GM23338 (cell line): Measurements from ENCODE around the gene ZSCAN23. TPM values are rescaled to one million over a fixed set of nuclear protein-coding genes. Genes with fewer than 3 reads are reported as not detected.

ENCODE experiments used
- ATAC-seq: fragments of 200-7000 bp; cut with Tn5 transposase; 3 replicates; pipeline ENCODE4 v1.9.1; 2020
- DNase-seq: peaks from one replicate; pipeline ENCODE4 v3.0.0-alpha.2; 2015; ENCODE audit warnings: low spot score
- H2AFZ ChIP-seq: fragments of 200-600 bp; sonication (generic); 2 replicates; pipeline ENCODE4 v1.8.0; 2016; ENCODE audit warnings: antibody characterized with exemption, mild to moderate bottlenecking, moderate library complexity
- H3F3A ChIP-seq: fragments of 200-600 bp; sonication (generic); replicated peaks from 2 replicates; pipeline ENCODE4 v1.8.0; 2017; ENCODE audit warnings: antibody characterized with exemption, mixed run types, low read depth
- H3K27ac ChIP-seq: fragments of 200-600 bp; sonication (generic); 2 replicates; pipeline ENCODE4 v1.6.1; 2016; ENCODE audit warnings: low read depth
- H3K27me3 ChIP-seq: fragments of 200-600 bp; sonication (generic); 2 replicates; pipeline ENCODE4 v1.8.0; 2016; ENCODE audit warnings: mild to moderate bottlenecking, mixed run types, moderate library complexity; ENCODE audit not compliant: insufficient read depth
- H3K36me3 ChIP-seq: fragments of 200-600 bp; sonication (generic); 2 replicates; pipeline ENCODE4 v1.8.0; 2016; ENCODE audit warnings: mild to moderate bottlenecking; ENCODE audit not compliant: insufficient read depth
- H3K4me1 ChIP-seq: fragments of 200-600 bp; sonication (generic); 2 replicates; pipeline ENCODE4 v1.8.0; 2016; ENCODE audit warnings: mild to moderate bottlenecking, moderate library complexity; ENCODE audit not compliant: insufficient read depth
- H3K4me2 ChIP-seq: fragments of 200-600 bp; sonication (generic); 2 replicates; pipeline ENCODE4 v1.7.1; 2017; ENCODE audit warnings: mixed run types
- H3K4me3 ChIP-seq: fragments of 200-600 bp; sonication (generic); 2 replicates; pipeline ENCODE4 v1.6.1; 2016; ENCODE audit warnings: mixed run types
- H3K79me2 ChIP-seq: fragments of 200-600 bp; sonication (generic); replicated peaks from 2 replicates; pipeline ENCODE4 v1.8.0; 2017; ENCODE audit warnings: mild to moderate bottlenecking; ENCODE audit not compliant: insufficient read depth
- H3K9me2 ChIP-seq: fragments of 200-600 bp; sonication (generic); 2 replicates; pipeline ENCODE4 v1.8.0; 2017; ENCODE audit not compliant: insufficient read depth
- H4K20me1 ChIP-seq: fragments of 200-600 bp; sonication (generic); replicated peaks from 2 replicates; pipeline ENCODE4 v1.8.0; 2017; ENCODE audit warnings: mild to moderate bottlenecking; ENCODE audit not compliant: insufficient read depth
- H3K27ac Mint-ChIP-seq: 2 replicates; pipeline ENCODE4 v1.8.0; 2020; ENCODE audit warnings: inconsistent platforms, mild to moderate bottlenecking, moderate library complexity, mixed read lengths
- H3K27me3 Mint-ChIP-seq: 3 replicates; pipeline ENCODE4 v1.8.0; 2022; ENCODE audit warnings: low read depth, mild to moderate bottlenecking, moderate library complexity, mixed read lengths, inconsistent platforms; ENCODE audit not compliant: insufficient read depth, poor library complexity
- H3K36me3 Mint-ChIP-seq: 3 replicates; pipeline ENCODE4 v1.8.0; 2021; ENCODE audit warnings: low read depth, mild to moderate bottlenecking, inconsistent platforms, moderate library complexity, mixed read lengths
- H3K4me1 Mint-ChIP-seq: 3 replicates; pipeline ENCODE4 v1.8.0; 2020; ENCODE audit warnings: mild to moderate bottlenecking, inconsistent platforms, mixed read lengths
- H3K4me3 Mint-ChIP-seq: 3 replicates; pipeline ENCODE4 v1.8.0; 2021; ENCODE audit warnings: moderate library complexity, mild to moderate bottlenecking, inconsistent platforms, mixed read lengths
- H3K9me3 Mint-ChIP-seq: 3 replicates; pipeline ENCODE4 v1.8.0; 2020; ENCODE audit warnings: moderate library complexity, mild to moderate bottlenecking, inconsistent platforms, mixed read lengths
- CREB1 ChIP-seq: fragments of 250-450 bp; sonication (Bioruptor Pico); IDR thresholded peaks from 2 replicates; pipeline ENCODE4 v1.5.0; 2020; ENCODE audit warnings: low read depth, mild to moderate bottlenecking, moderate library complexity
- CTCF ChIP-seq, 2 experiments: fragments of 200-600 bp in 1 of 2; sonication (generic) in 1 of 2; conservative IDR thresholded peaks; 2 replicates each; pipeline versions ENCODE4 v1.5.1 to v1.6.1; 2016 to 2017; ENCODE audit warnings: antibody characterized with exemption in 2 of 2, low read depth in 2 of 2, mild to moderate bottlenecking in 2 of 2, moderate library complexity in 1 of 2
- EZH2 ChIP-seq: fragments of 200-600 bp; sonication (generic); IDR thresholded peaks from one replicate; pipeline ENCODE4 v1.8.0; 2017; ENCODE audit warnings: antibody characterized with exemption, mild to moderate bottlenecking, low read depth; ENCODE audit not compliant: unreplicated experiment
- EZH2phosphoT487 ChIP-seq: fragments of 200-600 bp; sonication (generic); IDR thresholded peaks from one replicate; pipeline ENCODE4 v1.8.1; 2018; ENCODE audit warnings: antibody characterized with exemption; ENCODE audit not compliant: unreplicated experiment
- JUNB ChIP-seq: IDR thresholded peaks from one replicate; pipeline ENCODE4 v1.6.1; 2016; ENCODE audit warnings: antibody characterized with exemption; ENCODE audit not compliant: unreplicated experiment
- NANOG ChIP-seq: IDR thresholded peaks from 2 replicates; pipeline ENCODE4 v1.6.1; 2016; ENCODE audit warnings: antibody characterized with exemption, borderline replicate concordance
- POLR2AphosphoS5 ChIP-seq: IDR thresholded peaks from 2 replicates; pipeline ENCODE4 v1.6.1; 2016; ENCODE audit warnings: antibody characterized with exemption, low read depth
- STAT1 ChIP-seq: IDR thresholded peaks from one replicate; pipeline ENCODE4 v1.6.1; 2016; ENCODE audit warnings: antibody characterized with exemption; ENCODE audit not compliant: unreplicated experiment
- ZNF114 ChIP-seq: fragments of 250-450 bp; sonication (Bioruptor Pico); IDR thresholded peaks from 2 replicates; pipeline ENCODE4 v1.5.0; 2020; ENCODE audit warnings: mild to moderate bottlenecking, moderate library complexity
- ZNF331 ChIP-seq: fragments of 250-450 bp; sonication (Bioruptor Pico); IDR thresholded peaks from 2 replicates; pipeline ENCODE4 v1.5.0; 2020; ENCODE audit warnings: low read depth, mild to moderate bottlenecking, moderate library complexity
- polyA plus RNA-seq: library from polyadenylated mRNA; unstranded; fragments of >200 nt; fragmentation: Nextera tagmentation; extraction: Ambion mirVana; gene quantifications from 2 replicates; pipeline ENCODE4 v1.2.1, GENCODE V29; 2016
- total RNA-seq: library from RNA; depleted of rRNA; stranded (reverse); fragments of >200 nt; shearing (Covaris generic); gene quantifications from 2 replicates; pipeline ENCODE4 v1.2.3, GENCODE V29; 2014
- TF ChIP-seq, protein P1 (sequence below): IDR thresholded peaks from 2 replicates; pipeline ENCODE4 v1.6.1; 2016; ENCODE audit warnings: antibody characterized with exemption
- TF ChIP-seq, protein P2 (sequence below): IDR thresholded peaks from one replicate; pipeline ENCODE4 v1.6.1; 2018; ENCODE audit warnings: antibody characterized with exemption; ENCODE audit not compliant: unreplicated experiment

The ZSCAN23 gene
- total and polyA plus RNA-seq, 2 experiments from 2014 or later: 1.9 to 7.8 TPM

DNA sequence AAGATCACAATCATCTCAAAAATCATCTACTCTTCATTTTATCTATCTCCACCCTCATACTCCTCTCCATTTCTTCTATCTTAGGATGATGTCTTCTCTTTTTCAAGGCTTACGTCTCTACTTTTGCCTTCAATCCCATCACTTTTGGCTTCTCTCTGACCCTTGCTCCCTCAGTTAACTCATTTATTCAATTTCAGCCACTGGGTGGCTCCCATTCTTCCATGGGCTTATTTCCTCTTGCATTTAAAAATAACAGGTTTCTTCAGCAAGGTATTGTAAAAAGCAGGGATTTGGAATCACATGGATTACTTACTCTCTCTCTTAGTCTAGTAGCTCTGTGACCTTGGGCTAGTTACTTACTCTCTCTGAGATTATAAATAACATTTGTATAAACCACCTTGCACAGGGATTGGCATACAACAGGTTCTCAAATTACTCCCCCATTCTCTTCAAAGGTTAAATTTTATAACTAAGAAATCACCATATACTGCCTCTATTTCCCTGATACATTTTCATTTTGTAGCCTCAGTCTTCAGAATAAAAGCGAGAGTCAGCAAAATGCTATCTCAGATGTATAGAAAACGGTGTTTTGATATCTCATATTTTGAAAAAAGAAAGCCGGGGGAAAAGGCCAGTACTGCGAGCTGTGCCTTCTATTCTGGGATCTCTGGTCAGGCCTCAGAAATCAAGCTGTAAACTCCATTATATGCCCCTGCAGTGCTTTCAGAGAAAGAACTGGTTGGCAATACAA, 49.2 kb downstream of the ZSCAN23 start:
- Histone ChIP-seq H3K4me2 (no peak overlapping the region), H3K79me2 (peaks cover 54% of the 10 kb centered on the region), H3F3A (no peaks in the 10 kb centered on the region), H3K27ac (peak overlapping the region; percentile 15; the same call in 1 of the 2 replicates), H3K9me2 (no peaks in the 10 kb centered on the region), H3K36me3 (peaks cover 37% of the 10 kb centered on the region), H4K20me1 (peaks cover 33% of the 10 kb centered on the region), H2AFZ (no peak overlapping the region), H3K27me3 (no peaks in the 10 kb centered on the region), H3K4me1 (no peaks in the 10 kb centered on the region), H3K4me3 (no peak overlapping the region)
- no peak; the same call in 2 of the 3 replicates for ATAC-seq
- DNase-seq: peak; percentile 34
- Mint-ChIP-seq H3K9me3 (no peaks in the 10 kb centered on the region), H3K4me1 (peaks cover 18% of the 10 kb centered on the region), H3K27ac (no peak overlapping the region), H3K4me3 (no peak overlapping the region), H3K27me3 (peaks cover 1% of the 10 kb centered on the region), H3K36me3 (peaks cover 75% of the 10 kb centered on the region)
- TF ChIP-seq EZH2: no peak
- TF ChIP-seq, protein P1, sequence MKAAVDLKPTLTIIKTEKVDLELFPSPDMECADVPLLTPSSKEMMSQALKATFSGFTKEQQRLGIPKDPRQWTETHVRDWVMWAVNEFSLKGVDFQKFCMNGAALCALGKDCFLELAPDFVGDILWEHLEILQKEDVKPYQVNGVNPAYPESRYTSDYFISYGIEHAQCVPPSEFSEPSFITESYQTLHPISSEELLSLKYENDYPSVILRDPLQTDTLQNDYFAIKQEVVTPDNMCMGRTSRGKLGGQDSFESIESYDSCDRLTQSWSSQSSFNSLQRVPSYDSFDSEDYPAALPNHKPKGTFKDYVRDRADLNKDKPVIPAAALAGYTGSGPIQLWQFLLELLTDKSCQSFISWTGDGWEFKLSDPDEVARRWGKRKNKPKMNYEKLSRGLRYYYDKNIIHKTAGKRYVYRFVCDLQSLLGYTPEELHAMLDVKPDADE: no peak
- TF ChIP-seq NANOG: no peak
- peak; percentile 42 to 55 for TF ChIP-seq CTCF (conservative IDR thresholded peaks at IDR 0.05; ENCODE audit: low read depth in 2 of 2)
- TF ChIP-seq CREB1 (CRISPR knock-in tag): no peak
- TF ChIP-seq EZH2phosphoT487: no peak

GRCh38 chr6:28390688-28391087, 52.6 kb downstream of the ZSCAN23 start:
- TF ChIP-seq JUNB (no peak), EZH2 (no peak), CREB1 (CRISPR knock-in tag) (no peak), EZH2phosphoT487 (no peak), POLR2AphosphoS5 (no peak), CTCF (conservative IDR thresholded peaks at IDR 0.05; ENCODE audit: low read depth in 2 of 2) (no peak), ZNF331 (CRISPR knock-in tag) (no peak), STAT1 (no peak), ZNF114 (CRISPR knock-in tag) (no peak)
- TF ChIP-seq, protein P2, sequence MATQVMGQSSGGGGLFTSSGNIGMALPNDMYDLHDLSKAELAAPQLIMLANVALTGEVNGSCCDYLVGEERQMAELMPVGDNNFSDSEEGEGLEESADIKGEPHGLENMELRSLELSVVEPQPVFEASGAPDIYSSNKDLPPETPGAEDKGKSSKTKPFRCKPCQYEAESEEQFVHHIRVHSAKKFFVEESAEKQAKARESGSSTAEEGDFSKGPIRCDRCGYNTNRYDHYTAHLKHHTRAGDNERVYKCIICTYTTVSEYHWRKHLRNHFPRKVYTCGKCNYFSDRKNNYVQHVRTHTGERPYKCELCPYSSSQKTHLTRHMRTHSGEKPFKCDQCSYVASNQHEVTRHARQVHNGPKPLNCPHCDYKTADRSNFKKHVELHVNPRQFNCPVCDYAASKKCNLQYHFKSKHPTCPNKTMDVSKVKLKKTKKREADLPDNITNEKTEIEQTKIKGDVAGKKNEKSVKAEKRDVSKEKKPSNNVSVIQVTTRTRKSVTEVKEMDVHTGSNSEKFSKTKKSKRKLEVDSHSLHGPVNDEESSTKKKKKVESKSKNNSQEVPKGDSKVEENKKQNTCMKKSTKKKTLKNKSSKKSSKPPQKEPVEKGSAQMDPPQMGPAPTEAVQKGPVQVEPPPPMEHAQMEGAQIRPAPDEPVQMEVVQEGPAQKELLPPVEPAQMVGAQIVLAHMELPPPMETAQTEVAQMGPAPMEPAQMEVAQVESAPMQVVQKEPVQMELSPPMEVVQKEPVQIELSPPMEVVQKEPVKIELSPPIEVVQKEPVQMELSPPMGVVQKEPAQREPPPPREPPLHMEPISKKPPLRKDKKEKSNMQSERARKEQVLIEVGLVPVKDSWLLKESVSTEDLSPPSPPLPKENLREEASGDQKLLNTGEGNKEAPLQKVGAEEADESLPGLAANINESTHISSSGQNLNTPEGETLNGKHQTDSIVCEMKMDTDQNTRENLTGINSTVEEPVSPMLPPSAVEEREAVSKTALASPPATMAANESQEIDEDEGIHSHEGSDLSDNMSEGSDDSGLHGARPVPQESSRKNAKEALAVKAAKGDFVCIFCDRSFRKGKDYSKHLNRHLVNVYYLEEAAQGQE: no peak
- TF ChIP-seq, protein P1: no peak
- no peaks in the 10 kb centered on the region for H3K9me2 ChIP-seq
- no peaks in the 10 kb centered on the region for H3K4me1 ChIP-seq
- no peak overlapping the region for H3K27ac Mint-ChIP-seq
- H3F3A ChIP-seq: no peaks in the 10 kb centered on the region
- peaks cover 33% of the 10 kb centered on the region for H3K79me2 ChIP-seq
- no peak overlapping the region for H3K4me2 ChIP-seq
- no peak overlapping the region for H3K27ac ChIP-seq
- no peak overlapping the region for H2AFZ ChIP-seq
- H3K36me3 Mint-ChIP-seq: peaks cover 62% of the 10 kb centered on the region
- H3K4me3 ChIP-seq: no peak overlapping the region
- peaks cover 9% of the 10 kb centered on the region for H3K4me1 Mint-ChIP-seq
- H3K9me3 Mint-ChIP-seq: no peaks in the 10 kb centered on the region
- peaks cover 38% of the 10 kb centered on the region for H4K20me1 ChIP-seq
- no peak for DNase-seq
- H3K27me3 ChIP-seq: no peaks in the 10 kb centered on the region
- H3K27me3 Mint-ChIP-seq: peaks cover 7% of the 10 kb centered on the region
- ATAC-seq: no peak
- peaks cover 30% of the 10 kb centered on the region for H3K36me3 ChIP-seq
- no peak overlapping the region for H3K4me3 Mint-ChIP-seq
